ENCODE measurements around the gene F7. TPM values are rescaled to one million over a fixed set of nuclear protein-coding genes. Genes with fewer than 3 reads are reported as not detected.

The F7 gene
- total and polyA plus RNA-seq, 2 donors (not counting 3 experiments of a cell fraction or from before 2014, with no cell fraction given), result not detected

DNA sequence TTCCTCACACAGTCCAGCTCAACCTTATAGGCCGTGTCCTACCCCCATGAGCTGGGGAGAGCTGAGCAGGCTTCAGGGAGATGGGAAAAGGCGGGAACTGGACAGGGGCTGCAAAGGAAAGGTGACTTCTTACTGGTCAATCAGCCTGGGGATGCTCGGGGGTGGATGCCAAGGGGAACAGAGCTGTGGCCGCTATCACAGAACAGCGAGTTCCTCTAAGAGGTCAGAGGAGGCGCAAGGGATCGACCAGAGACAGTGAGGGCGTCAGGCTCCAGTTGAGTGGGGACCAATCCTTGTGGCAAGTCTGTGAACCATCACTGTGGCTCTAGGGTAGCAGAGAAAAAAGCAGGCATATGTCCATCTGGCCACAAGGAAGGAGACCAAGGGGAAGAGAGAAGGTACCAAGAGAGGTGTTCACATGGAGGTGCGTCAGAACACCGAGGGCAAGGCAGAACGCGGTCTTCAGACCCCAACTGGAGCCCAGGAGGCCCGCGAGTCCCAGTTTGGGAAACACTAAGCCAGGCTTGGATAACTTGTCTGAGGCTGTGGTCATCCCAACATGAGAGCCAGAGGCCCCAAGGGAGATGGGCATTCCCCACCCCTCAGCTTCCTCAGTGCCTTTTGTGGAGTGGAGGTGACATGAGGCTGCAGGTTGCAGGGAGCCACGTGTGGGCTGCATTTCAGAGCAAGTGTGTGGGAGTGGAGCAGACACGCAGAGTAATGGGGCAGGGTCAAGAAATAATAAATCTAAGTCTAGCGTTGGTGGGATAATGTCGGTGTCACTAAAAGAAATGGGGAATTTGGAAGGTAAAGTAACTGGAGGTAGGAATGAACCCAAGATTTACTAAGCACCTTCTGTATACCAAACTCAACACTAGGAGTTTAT is 20.9 kb downstream of the F7 start:
- FAIRE-seq (no peak), DNase-seq (ENCODE audit: low read depth, low spot score) (no peak)
- intact Hi-C loops (cut with micrococcal nuclease) (no loop called here), dilution Hi-C loops (cut with MboI; ENCODE audit: extremely low pct_ligation_motif_present, low sequenced_read_pairs) (no loop called here)
- Histone ChIP-seq H4K20me1 (replicated peaks; ENCODE audit: control insufficient read depth, extremely low read depth, insufficient read depth, low read length) (no peaks in the 10 kb centered on the region), H2AFZ (ENCODE audit: low read depth, low read length) (no peak overlapping the region), H3K4me1 (ENCODE audit: control insufficient read depth, extremely low read depth, insufficient read depth, low read length) (no peaks in the 10 kb centered on the region), H3K9me3 (replicated peaks; ENCODE audit: control insufficient read depth, insufficient read depth, low read length) (no peaks in the 10 kb centered on the region), H3K9ac (replicated peaks; ENCODE audit: extremely low read depth, insufficient read depth, low read length) (no peak overlapping the region), H3K27me3 (ENCODE audit: control insufficient read depth in 2 of 2, insufficient read depth in 2 of 2, low read length in 2 of 2) (peaks cover 3 to 10% of the 10 kb centered on the region in 2 experiments), H3K4me2 (ENCODE audit: insufficient read depth, low read length) (no peak overlapping the region), H3K27ac (ENCODE audit: insufficient read depth, low read depth, low read length) (no peak overlapping the region), H3K9me1 (replicated peaks; ENCODE audit: control insufficient read depth, extremely low read depth, insufficient read depth, low read length) (no peaks in the 10 kb centered on the region), H3K36me3 (ENCODE audit: control insufficient read depth in 2 of 2, extremely low read depth in 1 of 2, insufficient read depth in 2 of 2, low read length in 2 of 2) (no peaks in the 10 kb centered on the region), H3K4me3 (replicated peaks in 1 of 3; ENCODE audit: insufficient read depth in 1 of 3, low read depth in 1 of 3, low read length in 3 of 3) (no peak overlapping the region), H3K79me2 (ENCODE audit: control insufficient read depth, insufficient read depth, low read length) (no peaks in the 10 kb centered on the region)
- ChIA-PET POLR2A (no interaction called here), CTCF (no interaction called here)
- BruUV-seq (replicated peaks), result no TSS peak
- no peak for TF ChIP-seq MYC (IDR thresholded peaks at IDR 0.05; ENCODE audit: low read depth, low read length)
- TF ChIP-seq JUN (IDR thresholded peaks at IDR 0.05; ENCODE audit: borderline replicate concordance, insufficient read depth, insufficient read length, low read depth), result no peak
- TF ChIP-seq GATA2 (IDR thresholded peaks at IDR 0.05; ENCODE audit: insufficient read depth, insufficient read length, low read depth, low read length), result no peak

DNA sequence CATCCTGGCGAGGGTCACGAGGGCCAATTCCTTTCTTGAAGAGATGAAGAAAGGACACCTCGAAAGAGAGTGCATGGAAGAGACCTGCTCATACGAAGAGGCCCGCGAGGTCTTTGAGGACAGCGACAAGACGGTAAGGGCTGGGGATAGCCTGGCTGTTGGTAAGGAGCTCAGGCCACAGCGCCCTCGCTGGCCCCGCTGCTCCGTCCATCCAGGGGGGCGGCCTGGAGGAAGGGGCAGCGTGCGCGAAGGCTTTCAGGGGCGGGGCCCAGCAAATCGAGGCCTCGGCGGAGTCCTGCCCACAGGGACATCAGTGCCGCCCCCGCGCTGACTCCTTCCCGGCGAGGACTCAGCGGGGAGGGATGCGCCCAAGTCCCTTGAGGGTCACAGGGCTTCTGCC is 23.9 kb downstream of the F7 start:
- Histone ChIP-seq H3K27me3 (ENCODE audit: control insufficient read depth in 2 of 2, insufficient read depth in 2 of 2, low read length in 2 of 2) (peaks cover 18 to 23% of the 10 kb centered on the region in 2 experiments), H3K9ac (replicated peaks; ENCODE audit: extremely low read depth, insufficient read depth, low read length) (no peak overlapping the region), H3K36me3 (ENCODE audit: control insufficient read depth in 2 of 2, extremely low read depth in 1 of 2, insufficient read depth in 2 of 2, low read length in 2 of 2) (no peaks in the 10 kb centered on the region), H3K4me1 (ENCODE audit: control insufficient read depth, extremely low read depth, insufficient read depth, low read length) (no peaks in the 10 kb centered on the region), H3K9me1 (replicated peaks; ENCODE audit: control insufficient read depth, extremely low read depth, insufficient read depth, low read length) (no peaks in the 10 kb centered on the region), H2AFZ (ENCODE audit: low read depth, low read length) (peak overlapping the region; percentile 66), H4K20me1 (replicated peaks; ENCODE audit: control insufficient read depth, extremely low read depth, insufficient read depth, low read length) (no peaks in the 10 kb centered on the region), H3K9me3 (replicated peaks; ENCODE audit: control insufficient read depth, insufficient read depth, low read length) (no peaks in the 10 kb centered on the region), H3K79me2 (ENCODE audit: control insufficient read depth, insufficient read depth, low read length) (no peaks in the 10 kb centered on the region), H3K4me2 (ENCODE audit: insufficient read depth, low read length) (peak overlapping the region; percentile 3), H3K4me3 (replicated peaks in 1 of 3; ENCODE audit: insufficient read depth in 1 of 3, low read depth in 1 of 3, low read length in 3 of 3) (peak overlapping the region in 1 of 3 experiments; percentile 19), H3K27ac (ENCODE audit: insufficient read depth, low read depth, low read length) (no peak overlapping the region)
- intact Hi-C loops (cut with micrococcal nuclease), result no loop called here
- DNase-seq (ENCODE audit: low read depth, low spot score) (no peak), FAIRE-seq (no peak)
- POLR2A ChIA-PET, result no interaction called here
- dilution Hi-C loops (cut with MboI; ENCODE audit: extremely low pct_ligation_motif_present, low sequenced_read_pairs), result no loop called here
- no peak for TF ChIP-seq EZH2 (IDR thresholded peaks at IDR 0.05; ENCODE audit: borderline replicate concordance, low read depth, low read length, severe bottlenecking)
- TF ChIP-seq, protein P1, sequence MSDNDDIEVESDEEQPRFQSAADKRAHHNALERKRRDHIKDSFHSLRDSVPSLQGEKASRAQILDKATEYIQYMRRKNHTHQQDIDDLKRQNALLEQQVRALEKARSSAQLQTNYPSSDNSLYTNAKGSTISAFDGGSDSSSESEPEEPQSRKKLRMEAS (IDR thresholded peaks at IDR 0.05; ENCODE audit: insufficient read depth, insufficient read length), result no peak
- TF ChIP-seq FOS (IDR thresholded peaks at IDR 0.05; ENCODE audit: borderline replicate concordance, insufficient read depth, low read length), result no peak
- TF ChIP-seq, protein P2, sequence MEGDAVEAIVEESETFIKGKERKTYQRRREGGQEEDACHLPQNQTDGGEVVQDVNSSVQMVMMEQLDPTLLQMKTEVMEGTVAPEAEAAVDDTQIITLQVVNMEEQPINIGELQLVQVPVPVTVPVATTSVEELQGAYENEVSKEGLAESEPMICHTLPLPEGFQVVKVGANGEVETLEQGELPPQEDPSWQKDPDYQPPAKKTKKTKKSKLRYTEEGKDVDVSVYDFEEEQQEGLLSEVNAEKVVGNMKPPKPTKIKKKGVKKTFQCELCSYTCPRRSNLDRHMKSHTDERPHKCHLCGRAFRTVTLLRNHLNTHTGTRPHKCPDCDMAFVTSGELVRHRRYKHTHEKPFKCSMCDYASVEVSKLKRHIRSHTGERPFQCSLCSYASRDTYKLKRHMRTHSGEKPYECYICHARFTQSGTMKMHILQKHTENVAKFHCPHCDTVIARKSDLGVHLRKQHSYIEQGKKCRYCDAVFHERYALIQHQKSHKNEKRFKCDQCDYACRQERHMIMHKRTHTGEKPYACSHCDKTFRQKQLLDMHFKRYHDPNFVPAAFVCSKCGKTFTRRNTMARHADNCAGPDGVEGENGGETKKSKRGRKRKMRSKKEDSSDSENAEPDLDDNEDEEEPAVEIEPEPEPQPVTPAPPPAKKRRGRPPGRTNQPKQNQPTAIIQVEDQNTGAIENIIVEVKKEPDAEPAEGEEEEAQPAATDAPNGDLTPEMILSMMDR (IDR thresholded peaks at IDR 0.05; ENCODE audit: extremely low read depth in 1 of 2, insufficient read depth in 1 of 2, low read depth in 1 of 2, low read length in 2 of 2), result no peak
- no peak for TF ChIP-seq POLR2AphosphoS5 (IDR thresholded peaks at IDR 0.05; ENCODE audit: insufficient read depth, low read depth, low read length)
- BruUV-seq (replicated peaks), result no TSS peak
- CTCF ChIA-PET, result interaction anchor here (0.7 kb wide), 1 partner anchor 203 kb away, joined by 4 read pairs; no protein-coding TSS in a partner anchor
